Esophagus muscularis mucosa (tissue), 4 donors: ENCODE data around the gene CELF4.

Experiments
- EP300 ChIP-seq: sonication (generic); formaldehyde crosslinking; IDR thresholded peaks from one replicate; pipeline ENCODE4 v1.6.1; 2017; ENCODE audit warnings: antibody characterized with exemption
- POLR2A ChIP-seq: fragments of 450-650 bp; IDR thresholded peaks from one replicate; pipeline ENCODE4 v1.6.1; 2017; ENCODE audit warnings: antibody characterized with exemption, moderate library complexity, mild to moderate bottlenecking, low read depth
- POLR2AphosphoS5 ChIP-seq, 2 donors: sonication (generic); formaldehyde crosslinking; IDR thresholded peaks; one replicate each; pipeline ENCODE4 v1.6.1; 2017; ENCODE audit warnings: antibody characterized with exemption in 2 of 2
- TF ChIP-seq, protein P1 (sequence below), 3 experiments: fragments of 200-600 bp in 2 of 3; fragments of 450-650 bp in 1 of 3; sonication (generic) in 2 of 3; IDR thresholded peaks; one replicate each; pipeline ENCODE4 v1.5.1; 2017 to 2019; ENCODE audit warnings: antibody characterized with exemption in 3 of 3, mild to moderate bottlenecking in 2 of 3, moderate library complexity in 1 of 3

DNA sequence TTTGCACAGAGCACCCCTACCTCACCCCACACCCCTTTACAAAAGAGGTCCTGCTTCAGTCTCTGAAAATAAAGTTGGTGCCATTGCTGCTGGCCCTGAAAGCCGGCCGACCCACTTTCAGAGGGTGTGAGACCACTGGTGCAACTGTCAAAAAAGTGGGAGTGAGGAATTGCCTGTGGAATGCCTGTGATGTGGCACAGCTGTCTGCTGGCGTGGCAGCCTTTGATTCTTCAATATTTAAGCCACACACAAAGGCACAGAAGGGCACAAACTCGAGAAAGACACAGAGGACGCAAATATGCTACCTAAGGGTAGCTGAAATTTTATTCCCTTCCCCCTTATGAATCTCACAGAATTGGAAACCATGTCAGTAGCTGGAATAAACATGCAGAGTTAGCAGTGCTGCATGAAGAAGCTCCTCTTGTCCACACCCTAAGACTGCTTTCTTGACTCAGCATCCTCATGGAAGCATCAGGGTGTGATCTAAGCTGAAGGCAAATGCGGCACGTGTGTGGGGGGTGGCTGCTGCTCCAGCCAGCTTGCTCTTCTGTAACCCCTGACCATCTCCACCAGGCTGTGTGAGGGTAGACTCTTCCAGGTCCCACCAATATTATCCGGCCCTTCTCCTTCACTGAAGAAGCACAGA, 92.3 kb downstream of the CELF4 start:
- TF ChIP-seq, protein P1, sequence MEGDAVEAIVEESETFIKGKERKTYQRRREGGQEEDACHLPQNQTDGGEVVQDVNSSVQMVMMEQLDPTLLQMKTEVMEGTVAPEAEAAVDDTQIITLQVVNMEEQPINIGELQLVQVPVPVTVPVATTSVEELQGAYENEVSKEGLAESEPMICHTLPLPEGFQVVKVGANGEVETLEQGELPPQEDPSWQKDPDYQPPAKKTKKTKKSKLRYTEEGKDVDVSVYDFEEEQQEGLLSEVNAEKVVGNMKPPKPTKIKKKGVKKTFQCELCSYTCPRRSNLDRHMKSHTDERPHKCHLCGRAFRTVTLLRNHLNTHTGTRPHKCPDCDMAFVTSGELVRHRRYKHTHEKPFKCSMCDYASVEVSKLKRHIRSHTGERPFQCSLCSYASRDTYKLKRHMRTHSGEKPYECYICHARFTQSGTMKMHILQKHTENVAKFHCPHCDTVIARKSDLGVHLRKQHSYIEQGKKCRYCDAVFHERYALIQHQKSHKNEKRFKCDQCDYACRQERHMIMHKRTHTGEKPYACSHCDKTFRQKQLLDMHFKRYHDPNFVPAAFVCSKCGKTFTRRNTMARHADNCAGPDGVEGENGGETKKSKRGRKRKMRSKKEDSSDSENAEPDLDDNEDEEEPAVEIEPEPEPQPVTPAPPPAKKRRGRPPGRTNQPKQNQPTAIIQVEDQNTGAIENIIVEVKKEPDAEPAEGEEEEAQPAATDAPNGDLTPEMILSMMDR (IDR thresholded peaks at IDR 0.05) = no peak
- TF ChIP-seq POLR2AphosphoS5 (IDR thresholded peaks at IDR 0.05) = no peak
- TF ChIP-seq POLR2A = no peak
- TF ChIP-seq EP300 = no peak
